Fibroblast of mammary gland (primary cell): ENCODE measurements around the gene PDE6A.

ENCODE experiments used
- DNase-seq: peaks from one replicate; pipeline ENCODE4 v3.0.0-alpha.2; 2010; ENCODE audit warnings: low read depth
- H3K4me3 ChIP-seq: 2 replicates; pipeline ENCODE4 v1.5.1; 2011; ENCODE audit warnings: low read depth, mild to moderate bottlenecking, low read length, moderate library complexity; ENCODE audit not compliant: control insufficient read depth
- CTCF ChIP-seq: conservative IDR thresholded peaks from 2 replicates; pipeline ENCODE4 v1.5.1; 2011; ENCODE audit warnings: low read depth, low read length, inconsistent platforms; ENCODE audit not compliant: control insufficient read depth, insufficient read depth

The PDE6A gene

GRCh38 chr5:149824120-149824519 is 120.5 kb downstream of the PDE6A start:
- no peak for DNase-seq
- H3K4me3 ChIP-seq: no peak overlapping the region
- TF ChIP-seq CTCF: no peak

- no peak overlapping the region for H3K4me3 ChIP-seq
- no peak for DNase-seq
- TF ChIP-seq CTCF: no peak
These were observed 121.2 kb downstream of the PDE6A start for GRCh38 chr5:149823375-149823774.

GRCh38 chr5:149822301-149822700 is 122.3 kb downstream of the PDE6A start:
- no peak for TF ChIP-seq CTCF
- no peak for DNase-seq
- no peak overlapping the region for H3K4me3 ChIP-seq

- H3K4me3 ChIP-seq: no peak overlapping the region
- DNase-seq: no peak
- no peak for TF ChIP-seq CTCF
These were observed 123.8 kb downstream of the PDE6A start for GRCh38 chr5:149820536-149821510.

- TF ChIP-seq CTCF: no peak
- H3K4me3 ChIP-seq: no peak overlapping the region
- DNase-seq: no peak
These were observed 124.6 kb downstream of the PDE6A start for GRCh38 chr5:149820012-149820411.

GRCh38 chr5:149818116-149818515 is 126.5 kb downstream of the PDE6A start:
- no peak overlapping the region for H3K4me3 ChIP-seq
- DNase-seq: no peak
- TF ChIP-seq CTCF: no peak
